Stimulated activated CD4-positive, alpha-beta T cell treated with anti-CD3 and anti-CD28 coated beads, TNF-alpha, amount 100 ng/mL, for 1 hour (primary cell): ENCODE measurements around the gene AKAP5.

Source experiments
- DNase-seq, 3 donors: peaks; one replicate each; pipeline ENCODE4 v3.0.0-alpha.2; 2020; ENCODE audit warnings: low read depth in 3 of 3, low spot score in 1 of 3

The AKAP5 gene

GRCh38 chr14:64459405-64460136 is 5.7 kb upstream of the AKAP5 start:
- DNase-seq, result no peak

- DNase-seq, result no peak
Measured at GRCh38 chr14:64461221-64461620, 4.1 kb upstream of the AKAP5 start.

- no peak for DNase-seq
Measured at GRCh38 chr14:64463195-64463594, 2.1 kb upstream of the AKAP5 start.

DNA sequence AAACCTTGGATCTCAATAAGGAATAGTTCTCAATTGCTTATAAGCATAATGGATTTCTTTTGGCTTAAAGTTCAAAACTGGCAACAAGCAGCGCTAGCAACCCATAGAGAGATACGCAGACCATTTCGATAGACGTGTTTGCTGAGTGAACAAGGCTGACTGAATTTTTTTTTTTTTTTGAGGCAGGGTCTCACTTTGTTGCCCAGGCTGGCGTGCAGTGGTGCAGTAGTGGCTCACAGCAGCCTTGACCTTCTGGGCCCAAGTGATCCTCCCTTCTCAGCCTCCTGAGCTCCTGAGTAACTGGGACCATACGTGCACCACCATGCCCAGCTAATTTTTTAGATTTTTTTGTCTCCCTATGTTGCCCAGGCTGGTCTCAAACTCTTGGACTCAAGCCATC is 1.4 kb upstream of the AKAP5 start:
- no peak for DNase-seq

DNA sequence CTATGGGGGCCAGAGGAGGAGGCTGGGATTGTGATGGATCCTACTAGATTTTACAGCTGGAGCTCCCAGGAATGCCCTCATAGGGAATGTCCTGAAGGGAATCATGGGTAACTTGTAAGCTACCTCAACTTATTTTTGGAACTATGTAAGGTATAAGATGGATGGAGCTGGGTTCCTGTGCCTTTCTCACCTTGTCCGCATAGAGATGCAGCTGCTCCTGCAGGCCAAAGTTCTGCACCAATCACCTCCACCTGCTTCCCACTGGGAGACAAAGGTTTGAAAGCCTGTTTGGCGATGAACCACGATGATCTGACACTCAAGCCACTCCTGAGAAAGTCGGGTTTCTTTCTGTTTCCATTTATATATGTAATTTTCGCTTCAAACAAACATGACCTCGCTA is 648 bp upstream of the AKAP5 start:
- no peak for DNase-seq

GRCh38 chr14:64465831-64466554 is 694 bp downstream of the AKAP5 start:
- DNase-seq, result no peak

DNA sequence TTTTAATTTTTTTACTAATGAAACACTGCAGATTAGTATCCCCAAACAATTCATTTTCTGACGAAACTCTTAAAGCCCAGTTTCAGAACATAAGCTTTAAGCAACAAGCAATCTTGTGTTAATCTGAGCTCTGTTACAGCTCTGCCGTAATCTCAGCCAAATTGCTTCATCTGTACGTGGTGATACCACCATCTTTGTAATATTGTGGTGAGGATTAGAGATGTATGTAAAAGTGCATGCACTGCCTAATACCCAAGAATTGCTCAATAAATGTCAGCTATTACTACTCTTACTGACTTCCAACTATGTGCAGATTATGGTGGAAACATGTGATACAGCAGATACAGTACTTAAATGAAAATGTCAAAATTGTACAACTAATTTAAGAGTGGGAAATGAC is 1.8 kb downstream of the AKAP5 start:
- DNase-seq, result no peak

- no peak for DNase-seq
Measured at GRCh38 chr14:64467566-64467965, 2.3 kb downstream of the AKAP5 start.

DNA sequence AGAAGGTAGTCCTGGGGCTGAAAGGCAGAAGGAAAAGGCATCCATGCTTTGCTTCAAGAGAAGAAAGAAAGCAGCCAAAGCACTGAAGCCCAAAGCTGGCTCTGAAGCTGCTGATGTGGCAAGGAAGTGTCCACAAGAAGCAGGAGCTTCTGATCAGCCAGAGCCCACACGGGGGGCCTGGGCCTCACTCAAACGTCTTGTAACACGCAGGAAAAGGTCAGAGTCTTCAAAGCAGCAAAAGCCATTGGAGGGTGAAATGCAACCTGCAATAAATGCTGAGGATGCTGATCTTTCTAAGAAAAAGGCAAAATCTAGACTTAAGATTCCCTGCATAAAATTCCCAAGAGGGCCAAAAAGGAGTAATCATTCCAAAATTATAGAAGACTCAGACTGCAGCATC is 3.2 kb downstream of the AKAP5 start:
- DNase-seq, result no peak

DNA sequence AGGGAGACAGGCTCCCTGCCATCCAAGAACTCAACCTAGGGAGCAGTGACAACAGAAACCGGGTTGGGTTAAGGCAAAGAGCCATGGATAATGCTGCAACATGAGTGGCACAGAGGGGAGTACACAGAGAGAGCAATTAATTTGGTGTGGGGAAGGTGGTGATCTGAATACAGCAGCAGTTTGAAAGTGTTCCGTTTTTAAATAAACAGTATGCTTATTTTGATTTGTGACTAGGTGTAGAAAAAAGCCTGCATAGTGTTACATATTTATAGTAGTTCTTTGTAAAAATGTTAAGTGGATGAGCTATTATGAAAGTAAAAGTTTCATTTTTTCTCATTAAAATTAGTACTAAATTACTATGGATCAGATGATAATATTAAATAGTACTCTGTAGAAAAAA is 8.7 kb downstream of the AKAP5 start:
- no peak for DNase-seq

GRCh38 chr14:64474698-64475097 is 9.4 kb downstream of the AKAP5 start:
- no peak for DNase-seq

DNA sequence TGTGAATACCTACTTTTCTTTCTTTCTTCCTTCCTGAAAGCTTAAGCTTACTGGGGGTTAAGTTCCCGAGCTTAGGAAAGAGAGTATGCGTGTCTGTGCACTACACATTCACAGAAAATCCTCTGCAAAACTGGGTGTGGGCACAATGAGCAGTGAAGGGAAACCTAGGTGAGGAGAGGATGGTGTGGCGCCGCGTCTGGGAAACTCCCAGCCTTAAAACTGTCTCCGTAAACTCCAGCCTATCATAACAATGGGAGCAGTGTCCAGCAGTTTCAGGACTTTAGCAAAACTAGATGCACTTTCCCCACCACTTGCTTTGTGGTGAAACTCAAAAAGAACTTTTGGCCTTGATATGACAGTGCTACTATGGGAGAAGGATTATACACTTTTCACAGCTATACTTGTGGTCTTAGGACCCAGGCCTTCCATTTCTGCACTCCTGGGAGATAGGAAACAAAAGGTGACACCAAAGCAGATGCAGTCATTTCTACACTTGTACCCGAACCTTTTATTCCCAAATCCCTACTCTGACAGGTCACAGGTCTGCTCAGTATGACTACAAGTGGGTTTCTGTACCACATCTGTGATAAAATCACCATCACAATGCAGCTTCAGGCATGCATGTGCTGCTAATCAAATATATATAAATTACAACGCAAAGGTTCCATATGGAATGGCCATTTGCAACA is 10.4 kb downstream of the AKAP5 start:
- DNase-seq, result no peak

- DNase-seq, result no peak
Measured at GRCh38 chr14:64476438-64476837, 11.1 kb downstream of the AKAP5 start.

DNA sequence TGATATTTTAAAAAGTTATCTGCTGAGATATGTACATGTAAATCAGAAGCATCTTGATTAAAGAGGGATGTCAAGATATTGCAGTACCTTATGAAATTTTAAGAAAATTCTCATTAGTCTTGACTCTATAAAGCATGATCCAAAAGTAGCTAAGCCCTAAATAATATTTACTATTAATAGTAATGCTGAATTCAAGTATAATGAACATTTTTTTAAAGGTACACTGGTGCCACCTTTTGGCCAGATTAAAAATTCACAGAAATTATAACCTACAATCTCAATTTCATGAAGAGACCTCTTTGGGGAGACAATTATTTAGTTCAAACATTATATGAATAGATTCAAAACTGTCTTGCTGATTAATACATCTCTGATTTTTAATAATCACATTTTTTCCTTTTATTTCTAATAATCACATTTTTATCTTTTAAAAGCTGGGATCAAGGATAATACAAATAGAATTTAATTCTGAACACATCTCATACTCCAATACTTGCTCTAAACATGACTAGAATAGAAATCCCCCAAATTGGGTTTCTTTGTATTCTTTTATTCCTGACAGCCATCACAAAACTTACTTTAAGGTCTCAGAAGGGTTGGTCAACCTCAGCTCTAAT is 13.4 kb downstream of the AKAP5 start:
- DNase-seq, result no peak

- no peak for DNase-seq
Measured at GRCh38 chr14:64488590-64489099, 23.3 kb downstream of the AKAP5 start.

DNA sequence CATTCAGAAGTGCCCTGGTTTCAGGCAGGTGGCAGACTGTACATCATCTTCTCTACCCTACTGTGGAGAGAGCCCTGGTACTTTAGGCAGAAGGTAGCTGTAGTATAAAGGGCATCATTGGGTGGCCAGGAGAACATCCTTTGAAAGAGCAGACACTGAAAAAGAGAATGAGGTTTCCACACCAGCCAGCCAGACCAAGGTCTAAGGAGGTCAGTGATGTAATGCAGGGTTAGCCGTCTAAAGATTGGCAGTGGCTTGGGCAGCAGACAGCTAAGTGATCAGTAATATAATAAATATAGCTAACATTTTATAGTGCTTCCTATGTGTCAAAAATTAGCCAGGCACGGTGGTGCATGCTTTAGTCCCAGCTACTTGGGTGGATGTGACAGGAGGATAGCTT is 26.3 kb downstream of the AKAP5 start:
- DNase-seq, result no peak

GRCh38 chr14:64493455-64493854 is 28.2 kb downstream of the AKAP5 start:
- DNase-seq, result no peak

GRCh38 chr14:64495252-64495651 is 30.0 kb downstream of the AKAP5 start:
- no peak for DNase-seq

GRCh38 chr14:64496764-64497163 is 31.5 kb downstream of the AKAP5 start:
- no peak for DNase-seq

DNA sequence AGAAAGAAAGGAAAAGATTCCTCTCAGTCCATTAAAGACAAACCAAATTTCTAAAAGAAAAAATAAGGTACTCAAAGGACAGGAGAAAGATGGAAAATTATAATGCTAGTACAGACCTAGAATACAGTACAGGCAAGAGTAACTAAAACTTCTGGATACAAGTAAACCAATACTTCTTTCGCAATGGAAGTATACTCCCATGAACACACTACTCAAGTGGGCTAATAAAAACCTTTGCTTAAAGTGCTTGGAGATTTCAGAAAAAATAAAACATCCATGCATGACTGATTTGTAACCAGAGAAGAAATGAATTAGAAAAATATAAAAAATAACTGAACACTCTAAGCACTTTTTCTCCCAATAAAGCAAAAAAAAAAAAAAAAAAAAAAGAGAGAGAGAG is 34.8 kb downstream of the AKAP5 start:
- DNase-seq, result no peak

- no peak for DNase-seq
Measured at GRCh38 chr14:64501411-64502171, 36.3 kb downstream of the AKAP5 start.
